BLaER1 (cell line): ENCODE results near the gene FAHD1.

ENCODE experiments used
- H3K27ac ChIP-seq: shearing (Covaris generic); formaldehyde crosslinking; 2 replicates; pipeline ENCODE4 v1.8.1; 2022
- H3K27me3 ChIP-seq: shearing (Covaris generic); formaldehyde crosslinking; 2 replicates; pipeline ENCODE4 v1.8.1; 2022
- H3K36me3 ChIP-seq: shearing (Covaris generic); formaldehyde crosslinking; 2 replicates; pipeline ENCODE4 v1.8.1; 2022
- H3K4me1 ChIP-seq: shearing (Covaris generic); formaldehyde crosslinking; 2 replicates; pipeline ENCODE4 v1.8.1; 2022
- H3K4me2 ChIP-seq: shearing (Covaris generic); formaldehyde crosslinking; 2 replicates; pipeline ENCODE4 v1.8.1; 2022
- H3K4me3 ChIP-seq: shearing (Covaris generic); formaldehyde crosslinking; 2 replicates; pipeline ENCODE4 v1.8.1; 2022
- H3K9ac ChIP-seq: shearing (Covaris generic); formaldehyde crosslinking; 2 replicates; pipeline ENCODE4 v1.8.1; 2022
- H3K9me3 ChIP-seq: shearing (Covaris generic); formaldehyde crosslinking; 2 replicates; pipeline ENCODE4 v1.8.1; 2022
- H4K20me1 ChIP-seq: shearing (Covaris generic); formaldehyde crosslinking; 2 replicates; pipeline ENCODE4 v1.8.1; 2022
- Cebpa-rat ChIP-seq: shearing (Covaris generic); IDR thresholded peaks from 2 replicates; pipeline ENCODE4 v1.8.1; 2022

The FAHD1 gene

GRCh38 chr16:1788708-1789100 lies 38.3 kb upstream of the FAHD1 start:
- Histone ChIP-seq H3K27ac (no peak overlapping the region), H3K4me3 (no peak overlapping the region), H4K20me1 (peaks cover 91% of the 10 kb centered on the region), H3K36me3 (peaks cover 82% of the 10 kb centered on the region), H3K9me3 (no peaks in the 10 kb centered on the region), H3K27me3 (no peaks in the 10 kb centered on the region), H3K4me2 (no peak overlapping the region), H3K9ac (no peak overlapping the region), H3K4me1 (peaks cover 12% of the 10 kb centered on the region)
- no peak for TF ChIP-seq Cebpa-rat

DNA sequence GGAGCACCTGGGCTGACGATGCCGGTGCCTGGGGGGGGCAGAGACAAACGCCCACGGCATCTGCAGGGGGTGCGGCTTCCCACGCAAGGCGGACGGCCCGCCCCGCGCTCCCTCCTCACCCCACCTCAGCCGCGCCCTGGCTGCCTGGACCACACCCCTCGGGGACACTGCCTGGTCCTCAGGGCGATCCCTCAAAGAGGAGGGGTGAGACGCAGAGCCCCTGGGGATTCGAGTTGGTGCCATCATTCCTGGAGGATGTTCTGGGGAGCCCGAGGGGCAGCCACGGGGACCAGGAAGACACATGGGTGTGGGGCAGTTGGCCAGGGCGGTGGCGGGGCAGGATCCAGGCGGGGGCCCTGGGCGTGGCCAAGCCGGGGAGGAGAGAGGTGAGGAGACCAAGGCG lies 37.4 kb upstream of the FAHD1 start:
- Histone ChIP-seq H3K4me3 (no peak overlapping the region), H4K20me1 (peaks cover 82% of the 10 kb centered on the region), H3K9ac (no peak overlapping the region), H3K36me3 (peaks cover 82% of the 10 kb centered on the region), H3K4me1 (0 out of 2 replicates have a peak, but pooled peaks cover 2% of the 10 kb centered on the region), H3K4me2 (no peak overlapping the region), H3K9me3 (no peaks in the 10 kb centered on the region), H3K27me3 (no peaks in the 10 kb centered on the region), H3K27ac (no peak overlapping the region)
- TF ChIP-seq Cebpa-rat: no peak

DNA sequence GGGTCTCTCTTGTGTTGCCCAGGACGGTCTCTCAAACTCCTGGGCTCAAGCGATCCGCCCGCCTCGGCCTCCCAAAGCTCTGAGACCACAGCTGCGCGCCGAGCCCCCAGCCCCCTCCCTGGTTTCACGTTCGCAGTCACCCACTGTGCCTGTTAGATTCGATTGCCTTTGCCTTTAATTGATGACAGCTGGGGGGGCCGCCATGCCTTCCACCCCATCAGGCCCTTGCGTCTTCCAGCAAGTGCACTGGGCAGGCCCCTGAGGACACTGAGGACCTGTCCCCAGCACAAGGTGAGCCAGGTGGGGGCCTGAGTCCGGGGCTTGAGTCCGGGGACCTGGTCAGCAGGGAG lies 36.8 kb upstream of the FAHD1 start:
- Histone ChIP-seq H3K4me1 (no peaks in the 10 kb centered on the region), H3K36me3 (peaks cover 76% of the 10 kb centered on the region), H3K9ac (no peak overlapping the region), H3K27ac (no peak overlapping the region), H3K4me3 (no peak overlapping the region), H3K9me3 (no peaks in the 10 kb centered on the region), H4K20me1 (peaks cover 76% of the 10 kb centered on the region), H3K4me2 (no peak overlapping the region), H3K27me3 (no peaks in the 10 kb centered on the region)
- no peak for TF ChIP-seq Cebpa-rat

DNA sequence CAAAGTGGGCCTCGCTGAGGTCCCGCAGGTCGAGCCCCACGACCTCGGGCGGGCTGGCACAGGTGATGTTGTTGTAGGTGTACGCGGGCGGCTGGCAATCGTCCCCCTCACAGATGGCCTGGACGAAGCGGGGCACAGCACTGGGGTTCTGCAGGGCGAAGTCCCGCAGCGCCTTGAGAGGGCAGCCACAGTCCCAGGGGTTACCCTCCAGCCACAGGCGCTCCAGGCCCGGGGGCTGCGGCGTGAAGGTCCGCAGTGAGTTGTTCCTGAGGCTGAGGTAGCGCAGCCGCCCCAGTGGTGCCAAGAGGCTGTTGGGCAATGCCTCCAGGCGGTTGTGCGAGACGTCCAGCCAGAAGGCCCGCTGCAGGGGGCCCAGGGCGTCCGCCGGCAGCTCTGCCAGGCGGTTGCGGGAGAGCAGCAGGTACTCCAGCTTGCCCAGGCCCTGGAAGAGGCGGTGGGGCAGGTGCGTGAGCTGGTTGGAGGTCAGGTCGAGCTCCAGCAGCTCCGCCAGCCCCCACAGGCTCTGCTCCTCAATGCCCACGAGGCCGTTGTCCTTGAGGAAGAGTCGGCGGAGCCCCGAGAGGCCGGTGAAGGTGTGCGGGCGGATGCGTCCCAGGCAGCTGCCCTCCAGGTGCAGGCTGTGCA lies 36.3 kb upstream of the FAHD1 start:
- TF ChIP-seq Cebpa-rat: no peak
- Histone ChIP-seq H3K27ac (no peak overlapping the region), H3K4me3 (no peak overlapping the region), H3K9me3 (no peaks in the 10 kb centered on the region), H4K20me1 (peaks cover 71% of the 10 kb centered on the region), H3K4me2 (no peak overlapping the region), H3K4me1 (no peaks in the 10 kb centered on the region), H3K27me3 (no peaks in the 10 kb centered on the region), H3K36me3 (peaks cover 71% of the 10 kb centered on the region), H3K9ac (no peak overlapping the region)

DNA sequence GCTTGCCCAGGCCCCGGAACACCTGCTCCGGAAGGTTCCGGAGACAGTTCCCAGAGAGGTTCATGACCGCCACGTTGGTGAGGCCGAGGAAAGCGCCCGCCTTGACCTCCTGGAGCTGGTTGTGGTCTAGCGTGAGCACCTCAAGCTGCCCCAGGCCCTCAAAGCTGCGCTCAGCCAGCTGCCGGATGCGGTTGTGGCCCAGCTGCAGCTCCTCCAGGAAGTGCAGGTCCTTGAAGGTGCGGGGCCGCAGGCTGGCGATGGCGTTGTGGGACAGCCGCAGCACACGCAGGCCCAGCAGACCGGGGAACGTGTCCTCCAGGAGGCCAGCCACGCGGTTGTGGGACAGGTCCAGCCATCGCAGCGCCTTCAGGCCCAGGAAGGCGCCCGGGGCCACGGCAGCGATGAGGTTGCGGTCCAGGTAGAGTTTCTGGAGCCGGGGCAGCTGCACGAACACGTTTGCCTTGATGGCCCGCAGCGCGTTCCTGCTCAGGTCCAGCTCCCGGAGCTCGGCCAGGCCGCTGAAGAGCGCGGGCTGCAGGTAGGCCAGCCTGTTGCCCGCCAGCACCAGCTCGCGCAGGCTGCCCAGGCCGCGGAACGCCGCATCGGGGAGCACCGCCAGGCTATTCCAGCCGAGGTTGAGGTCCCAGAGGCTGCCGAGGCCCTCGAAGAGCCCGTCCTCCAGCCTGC lies 35.6 kb upstream of the FAHD1 start:
- no peaks in the 10 kb centered on the region for H3K27me3 ChIP-seq
- H3K9me3 ChIP-seq: no peaks in the 10 kb centered on the region
- no peak overlapping the region for H3K4me2 ChIP-seq
- H3K9ac ChIP-seq: no peak overlapping the region
- H3K27ac ChIP-seq: no peak overlapping the region
- peaks cover 65% of the 10 kb centered on the region for H3K36me3 ChIP-seq
- H4K20me1 ChIP-seq: peaks cover 64% of the 10 kb centered on the region
- no peak for TF ChIP-seq Cebpa-rat
- H3K4me3 ChIP-seq: no peak overlapping the region
- no peaks in the 10 kb centered on the region for H3K4me1 ChIP-seq

GRCh38 chr16:1791943-1792812 lies 34.8 kb upstream of the FAHD1 start:
- Histone ChIP-seq H3K4me1 (no peaks in the 10 kb centered on the region), H3K36me3 (peaks cover 58% of the 10 kb centered on the region), H3K27me3 (no peaks in the 10 kb centered on the region), H3K27ac (no peak overlapping the region), H3K9me3 (peaks cover 3% of the 10 kb centered on the region), H3K4me2 (no peak overlapping the region), H3K4me3 (no peak overlapping the region), H4K20me1 (peaks cover 56% of the 10 kb centered on the region), H3K9ac (no peak overlapping the region)
- TF ChIP-seq Cebpa-rat: no peak

- Histone ChIP-seq H3K36me3 (peaks cover 55% of the 10 kb centered on the region), H3K27me3 (no peaks in the 10 kb centered on the region), H3K9ac (no peak overlapping the region), H3K4me3 (no peak overlapping the region), H3K27ac (no peak overlapping the region), H3K4me1 (no peaks in the 10 kb centered on the region), H3K4me2 (no peak overlapping the region), H3K9me3 (peaks cover 11% of the 10 kb centered on the region), H4K20me1 (peaks cover 48% of the 10 kb centered on the region)
- TF ChIP-seq Cebpa-rat: no peak
Observed at GRCh38 chr16:1792836-1793577, 34.0 kb upstream of the FAHD1 start.

- Histone ChIP-seq H4K20me1 (peaks cover 41% of the 10 kb centered on the region), H3K36me3 (peaks cover 55% of the 10 kb centered on the region), H3K4me1 (no peaks in the 10 kb centered on the region), H3K4me2 (no peak within 1 kb of the TSS), H3K27me3 (no peaks in the 10 kb centered on the region), H3K27ac (no peak within 1 kb of the TSS), H3K9me3 (peaks cover 18% of the 10 kb centered on the region), H3K9ac (no peak within 1 kb of the TSS), H3K4me3 (no peak within 1 kb of the TSS)
- no peak for TF ChIP-seq Cebpa-rat
Observed at GRCh38 chr16:1793578-1794220, 33.3 kb upstream of the FAHD1 start, which contains the start of gene IGFALS. TSS of gene IGFALS (minus strand) at chr16:1793705. CDS start at chr16:1793652, 53 bp downstream.

DNA sequence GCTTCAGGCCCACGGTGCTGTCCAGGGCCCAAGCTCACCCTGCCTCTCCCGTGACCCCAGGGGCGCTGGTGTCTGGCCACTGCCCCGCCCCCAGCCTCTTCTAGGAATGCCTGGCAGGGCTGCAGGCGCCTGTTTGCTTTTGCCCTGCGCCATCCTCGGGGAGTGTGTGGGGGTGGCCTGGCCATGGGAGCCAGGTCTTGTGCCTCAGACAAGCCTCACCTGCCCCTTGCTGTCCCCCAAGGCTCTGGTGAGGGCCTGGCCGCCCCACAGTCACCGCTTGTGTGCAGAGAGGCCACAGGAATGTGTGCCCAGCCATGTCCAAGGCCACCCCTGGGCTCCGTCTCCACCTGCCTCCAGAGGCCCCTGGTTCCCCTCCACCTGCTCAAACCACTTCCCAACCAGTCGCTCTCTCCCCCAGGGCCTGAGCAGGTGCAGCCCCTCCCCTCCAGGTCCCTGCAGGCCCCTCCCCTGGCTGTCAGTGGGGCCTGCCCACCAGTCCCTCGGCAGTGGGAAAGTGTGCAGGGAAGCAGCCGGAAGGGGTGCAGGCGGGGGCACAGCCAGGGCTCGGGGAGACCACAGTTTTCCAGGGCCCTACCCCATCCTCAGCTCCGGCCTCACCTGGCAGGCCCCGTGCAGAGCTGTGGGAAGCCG lies 32.7 kb upstream of the FAHD1 start:
- H3K36me3 ChIP-seq: peaks cover 55% of the 10 kb centered on the region
- no peak overlapping the region for H3K9ac ChIP-seq
- peaks cover 35% of the 10 kb centered on the region for H4K20me1 ChIP-seq
- no peaks in the 10 kb centered on the region for H3K4me1 ChIP-seq
- no peak overlapping the region for H3K4me2 ChIP-seq
- TF ChIP-seq Cebpa-rat: no peak
- no peak overlapping the region for H3K27ac ChIP-seq
- peaks cover 24% of the 10 kb centered on the region for H3K9me3 ChIP-seq
- no peak overlapping the region for H3K4me3 ChIP-seq
- H3K27me3 ChIP-seq: no peaks in the 10 kb centered on the region
